Right cardiac atrium (tissue), 5 donors: ENCODE measurements around the gene SPRTN. TPM values are rescaled to one million over a fixed set of nuclear protein-coding genes. Genes with fewer than 3 reads are reported as not detected.

Experiments used
- ATAC-seq, 2 donors: fragments of 200-7000 bp; cut with Tn5 transposase; one replicate each; pipeline versions ENCODE4 v1.8.0 to v1.9.1; 2020; ENCODE audit warnings: moderate library complexity in 2 of 2, mild to moderate bottlenecking in 1 of 2
- DNase-seq, 3 donors: peaks; one replicate each; pipeline ENCODE4 v3.0.0-alpha.2; 2020
- H3K27ac ChIP-seq: one replicate; pipeline ENCODE4 v1.5.1; 2013; ENCODE audit warnings: mild to moderate bottlenecking, low read length, control low read depth, moderate library complexity
- H3K27me3 ChIP-seq: one replicate; pipeline ENCODE4 v1.6.1; 2013; ENCODE audit not compliant: control insufficient read depth, insufficient read depth
- H3K4me1 ChIP-seq: one replicate; pipeline ENCODE4 v1.6.1; 2013; ENCODE audit warnings: low read length; ENCODE audit not compliant: control insufficient read depth, insufficient read depth
- H3K4me3 ChIP-seq: one replicate; pipeline ENCODE4 v1.5.1; 2013; ENCODE audit warnings: low read length, control low read depth
- H3K9me3 ChIP-seq: one replicate; pipeline ENCODE4 v1.6.1; 2013; ENCODE audit warnings: low read length; ENCODE audit not compliant: control insufficient read depth
- WGBS: extraction: QIAGEN DNeasy Blood & Tissue Kit; methylation state at CpG from one replicate; pipeline ENCODE4 v1.1.7; 2013; 5-methylcytosine and 5-hydroxymethylcytosine counted together
- intact Hi-C, 4 donors: fragments of 100-400 bp; cut with DNase I; formaldehyde crosslinking; loops; one replicate each; pipeline versions ENCODE4 v1.11.0 to v1.14.0; 2022 to 2023
- long read RNA-seq, 4 donors: library from polyadenylated mRNA; unstranded; transcript quantifications; one replicate each; pipeline ENCODE4 v2.0.0, GENCODE V29; 2020 to 2021
- polyA plus RNA-seq: library from polyadenylated mRNA; stranded (reverse); fragments of 200-250 nt; gene quantifications from one replicate; pipeline ENCODE4 v1.2.3, GENCODE V29; 2013
- total RNA-seq, 4 donors: library from RNA; stranded (reverse); fragmentation: NEBNext Ultra II Directional; extraction: Animal tissue kit (Norgen Biotek cat#: 25700); gene quantifications; one replicate each; pipeline ENCODE4 v1.2.1, GENCODE V29; 2021
- donor health status: healthy with polysubstance abuse.
- donor health status: DM: no; HTN: yes; CAD: no.
- donor health status: DM: no; HTN: no; CAD: no.
- donor health status: DM: no; HTN: yes; CAD: no; lungs with severe emphysema.
- donor health status: DM: yes; HTN: yes; CAD: no.

Gene SPRTN, protein sequence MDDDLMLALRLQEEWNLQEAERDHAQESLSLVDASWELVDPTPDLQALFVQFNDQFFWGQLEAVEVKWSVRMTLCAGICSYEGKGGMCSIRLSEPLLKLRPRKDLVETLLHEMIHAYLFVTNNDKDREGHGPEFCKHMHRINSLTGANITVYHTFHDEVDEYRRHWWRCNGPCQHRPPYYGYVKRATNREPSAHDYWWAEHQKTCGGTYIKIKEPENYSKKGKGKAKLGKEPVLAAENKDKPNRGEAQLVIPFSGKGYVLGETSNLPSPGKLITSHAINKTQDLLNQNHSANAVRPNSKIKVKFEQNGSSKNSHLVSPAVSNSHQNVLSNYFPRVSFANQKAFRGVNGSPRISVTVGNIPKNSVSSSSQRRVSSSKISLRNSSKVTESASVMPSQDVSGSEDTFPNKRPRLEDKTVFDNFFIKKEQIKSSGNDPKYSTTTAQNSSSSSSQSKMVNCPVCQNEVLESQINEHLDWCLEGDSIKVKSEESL
- 10 to 100 TPM in 1 of 4 donors, 1 to 10 TPM in 3; 5.6 to 10.4 (median 7.4) TPM for total RNA-seq
- polyA plus RNA-seq, result 4.7 TPM
- long read RNA-seq, donor 1, transcript SPRTN-202 (5 exons, 3,468 nt), result major isoform, 13 of 16 reads
- long read RNA-seq, donor 1, partial matches to known transcripts, result 0 of 16 reads
- long read RNA-seq, donor 1, other reads (novel, unspliced or antisense), result 0 of 16 reads
- long read RNA-seq, donor 2, transcript SPRTN-202 (5 exons, 3,468 nt), result major isoform, 6 of 8 reads
- long read RNA-seq, donor 2, partial matches to known transcripts, result 0 of 8 reads
- long read RNA-seq, donor 2, other reads (novel, unspliced or antisense), result 2 of 8 reads
- long read RNA-seq, donor 3, transcript SPRTN-202 (5 exons, 3,468 nt), result major isoform, 25 of 35 reads
- long read RNA-seq, donor 3, partial matches to known transcripts, result 1 of 35 reads
- long read RNA-seq, donor 3, other reads (novel, unspliced or antisense), result 4 of 35 reads
- long read RNA-seq, donor 4, partial matches to known transcripts, result 0 of 3 reads
- long read RNA-seq, donor 4, other reads (novel, unspliced or antisense), result 0 of 3 reads

DNA sequence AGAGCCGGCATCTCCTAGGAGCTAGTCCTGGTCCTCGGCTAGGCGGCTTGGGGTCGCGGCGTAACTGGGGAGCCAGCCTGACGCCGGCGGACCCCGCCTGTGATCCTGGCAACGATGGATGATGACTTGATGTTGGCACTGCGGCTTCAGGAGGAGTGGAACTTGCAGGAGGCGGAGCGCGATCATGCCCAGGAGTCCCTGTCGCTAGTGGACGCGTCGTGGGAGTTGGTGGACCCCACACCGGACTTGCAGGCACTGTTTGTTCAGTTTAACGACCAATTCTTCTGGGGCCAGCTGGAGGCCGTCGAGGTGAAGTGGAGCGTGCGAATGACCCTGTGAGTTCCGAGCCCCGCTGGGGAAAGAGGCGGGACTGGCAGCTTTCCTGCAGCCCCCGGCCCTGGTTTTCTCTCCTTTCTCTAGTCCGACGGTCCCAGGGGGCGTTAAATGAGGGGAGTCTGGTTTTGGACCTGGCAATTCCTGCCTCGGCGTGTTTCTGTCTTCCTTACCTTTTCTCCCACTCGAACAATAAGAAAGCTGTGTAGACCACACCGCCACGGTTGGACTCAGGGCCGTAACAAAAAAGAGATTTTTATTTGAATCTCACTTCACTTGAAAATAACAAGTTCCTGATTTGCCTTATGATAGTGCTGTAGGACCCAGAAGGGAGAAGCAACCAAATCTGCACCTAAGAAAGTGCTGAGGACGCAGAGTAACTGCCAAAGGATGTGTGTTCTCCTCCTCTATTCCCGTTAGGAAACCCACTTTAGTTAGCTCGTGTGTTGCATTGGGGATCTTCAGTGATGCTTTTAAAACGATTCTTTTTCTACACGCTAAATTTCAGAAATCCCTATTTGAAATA, at the start of gene SPRTN:
TSS of gene SPRTN (plus strand) at position 24 of the 859 bp plus-strand sequence. CDS start at position 115, 91 bp downstream.
- peak within 1 kb of the TSS; percentile 92 for H3K27ac ChIP-seq
- no peak for DNase-seq
- intact Hi-C loops, result loop anchor here in 1 of 4 donors (10.0 kb wide), 1 partner anchor 94 kb away; the partner anchor contains the start of gene GNPAT
- no peaks in the 10 kb centered on the region for H3K9me3 ChIP-seq
- H3K4me1 ChIP-seq, result peaks cover 12% of the 10 kb centered on the region
- under 1% methylated on average over 43 of the region's 43 CpGs for WGBS
- H3K4me3 ChIP-seq, result peak within 1 kb of the TSS; percentile 78
- peak; percentile 87 to 88 for ATAC-seq
- no peaks in the 10 kb centered on the region for H3K27me3 ChIP-seq

DNA sequence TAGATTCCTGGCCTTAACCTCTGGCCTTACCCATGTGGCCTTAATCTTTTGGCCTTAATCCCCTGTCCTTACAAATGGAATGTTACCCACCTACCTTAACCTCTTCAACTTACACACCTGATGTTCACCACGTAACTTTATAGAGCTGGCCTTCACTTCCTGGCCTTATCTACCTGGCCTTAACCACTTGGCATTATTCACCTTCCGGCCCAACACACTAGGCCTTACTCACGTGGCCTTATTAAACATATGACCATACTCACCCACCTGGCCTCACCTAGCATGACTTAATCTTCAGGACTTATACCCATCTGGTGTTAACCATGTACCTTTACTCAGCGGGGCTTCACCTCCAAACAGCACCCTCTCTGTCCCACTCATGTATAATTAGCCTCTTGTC, 42.2 kb upstream of the SPRTN start:
- no peak for ATAC-seq
- no peaks in the 10 kb centered on the region for H3K9me3 ChIP-seq

DNA sequence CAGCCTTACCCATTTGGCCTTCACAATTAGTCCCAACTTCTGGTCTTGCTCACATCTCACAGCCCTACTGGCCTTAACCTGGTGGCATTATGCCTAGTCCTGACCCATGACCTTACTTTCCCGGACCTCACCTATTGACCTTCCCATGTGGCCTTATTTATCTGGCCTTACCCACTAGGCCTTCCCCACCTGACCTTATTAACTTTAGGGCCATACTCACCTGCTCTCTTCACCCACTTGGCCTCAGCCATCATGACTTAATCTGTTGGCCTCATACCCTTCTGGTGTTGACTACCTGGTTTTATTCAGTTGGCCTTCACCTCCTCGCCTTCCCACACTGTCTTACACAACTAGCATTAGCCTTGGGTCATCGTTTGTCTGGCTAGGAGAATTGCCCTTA, 36.1 kb upstream of the SPRTN start:
- no peak overlapping the region for H3K27ac ChIP-seq
- no peaks in the 10 kb centered on the region for H3K9me3 ChIP-seq
- H3K4me1 ChIP-seq, result no peaks in the 10 kb centered on the region
- no peaks in the 10 kb centered on the region for H3K27me3 ChIP-seq
- no peak overlapping the region for H3K4me3 ChIP-seq
- ATAC-seq (no peak), DNase-seq (no peak)
- 93% methylated on average over 3 of the region's 3 CpGs for WGBS
- intact Hi-C loops, result no loop called here

More for the DNA sequence above, 42.2 kb upstream of the SPRTN start:
- no peaks in the 10 kb centered on the region for H3K4me1 ChIP-seq
- WGBS, result 93% methylated on average over 4 of the region's 4 CpGs
- H3K27me3 ChIP-seq, result no peaks in the 10 kb centered on the region
- no peak overlapping the region for H3K4me3 ChIP-seq
- no peak overlapping the region for H3K27ac ChIP-seq
- DNase-seq, result no peak
- intact Hi-C loops, result no loop called here

DNA sequence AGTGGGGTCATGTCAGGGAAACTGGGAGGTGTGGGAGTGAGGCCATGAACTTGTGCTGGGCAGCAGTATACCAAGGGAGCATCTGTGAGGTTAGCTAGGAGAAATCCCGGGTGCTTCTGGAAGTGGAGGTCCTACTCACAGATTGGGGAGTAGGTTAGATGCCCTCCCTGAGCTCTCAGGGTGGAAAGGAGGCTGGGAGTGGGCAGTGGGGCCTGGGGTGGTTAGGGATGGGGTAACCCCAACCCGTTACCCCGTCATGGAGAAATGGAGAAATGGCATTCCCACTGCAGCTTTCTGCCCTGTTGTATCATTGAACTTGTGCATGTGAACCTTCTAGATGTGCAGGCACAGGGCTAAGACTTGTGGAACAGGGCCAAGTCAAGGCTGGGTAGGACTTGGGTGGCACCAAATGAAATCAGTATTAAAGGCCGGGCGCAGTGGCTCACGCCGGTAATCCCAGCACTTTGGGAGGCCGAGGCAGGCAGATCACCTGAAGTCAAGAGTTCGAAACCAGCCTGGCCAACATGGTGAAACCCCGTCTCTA, 27.6 kb upstream of the SPRTN start:
- Histone ChIP-seq H3K4me3 (no peak overlapping the region), H3K4me1 (no peaks in the 10 kb centered on the region), H3K9me3 (no peaks in the 10 kb centered on the region), H3K27me3 (no peaks in the 10 kb centered on the region), H3K27ac (no peak overlapping the region)
- no peak for ATAC-seq
- intact Hi-C loops, result no loop called here
- 95% methylated on average over 10 of the region's 10 CpGs for WGBS
- DNase-seq, result no peak

DNA sequence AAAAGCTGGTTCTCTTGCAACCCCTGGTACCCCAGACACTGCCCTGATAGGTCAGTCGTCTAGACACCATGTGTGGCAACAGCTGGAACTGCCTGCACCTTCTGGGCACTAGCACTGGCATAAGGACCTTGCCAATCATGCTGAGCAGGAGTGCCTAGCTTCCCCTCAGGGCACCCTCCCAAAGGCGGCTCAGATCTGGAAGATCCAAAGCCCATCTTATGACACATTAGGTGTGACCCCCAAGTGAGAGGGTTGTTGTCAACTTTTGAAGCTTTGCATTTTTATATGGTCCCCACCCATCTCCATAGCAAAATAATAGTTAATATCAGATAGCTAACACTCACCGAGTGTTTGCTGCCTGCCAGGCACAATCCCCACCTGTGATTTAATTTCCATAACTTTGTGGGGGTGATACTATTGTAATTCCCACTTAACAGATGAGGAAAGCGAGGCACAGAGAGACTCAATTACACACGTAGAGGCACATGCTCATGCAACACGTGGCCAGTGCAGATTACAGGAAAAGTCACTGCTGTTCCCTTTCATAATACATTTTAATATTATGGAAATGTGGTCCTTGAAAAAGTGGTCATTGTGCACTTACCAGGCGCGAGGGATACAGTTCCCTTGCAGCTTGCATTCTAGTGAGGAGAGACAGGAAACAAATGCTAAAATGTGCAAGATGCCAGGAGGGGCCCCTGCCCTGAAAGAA, 26.2 kb upstream of the SPRTN start:
- Histone ChIP-seq H3K4me3 (no peak overlapping the region), H3K27ac (no peak overlapping the region), H3K27me3 (no peaks in the 10 kb centered on the region), H3K9me3 (no peaks in the 10 kb centered on the region), H3K4me1 (no peaks in the 10 kb centered on the region)
- WGBS, result 76% methylated on average over 8 of the region's 8 CpGs
- DNase-seq (no peak), ATAC-seq (no peak)
- intact Hi-C loops, result no loop called here

DNA sequence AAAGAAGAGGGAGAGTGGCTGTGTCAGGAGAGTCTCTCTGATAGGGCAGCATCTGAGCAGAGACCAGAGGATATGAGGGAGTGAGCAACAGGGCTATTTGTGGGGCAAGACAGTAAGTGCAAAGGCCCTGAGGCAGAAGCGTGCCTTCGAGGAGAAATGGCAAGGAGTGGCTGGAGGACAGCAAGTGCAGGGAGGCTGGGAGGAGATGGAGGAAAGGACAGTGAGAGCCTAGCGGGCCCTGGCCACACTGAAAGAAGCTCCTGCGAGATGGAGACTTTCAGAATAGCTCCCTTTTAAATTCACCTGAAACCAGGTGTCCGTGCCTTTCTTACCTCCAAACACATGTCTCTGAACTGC, 25.7 kb upstream of the SPRTN start:
- no peak for ATAC-seq
- Histone ChIP-seq H3K4me1 (no peaks in the 10 kb centered on the region), H3K27ac (no peak overlapping the region), H3K4me3 (no peak overlapping the region), H3K27me3 (no peaks in the 10 kb centered on the region), H3K9me3 (no peaks in the 10 kb centered on the region)
- intact Hi-C loops, result no loop called here
- 94% methylated on average over 5 of the region's 5 CpGs for WGBS
- no peak for DNase-seq

DNA sequence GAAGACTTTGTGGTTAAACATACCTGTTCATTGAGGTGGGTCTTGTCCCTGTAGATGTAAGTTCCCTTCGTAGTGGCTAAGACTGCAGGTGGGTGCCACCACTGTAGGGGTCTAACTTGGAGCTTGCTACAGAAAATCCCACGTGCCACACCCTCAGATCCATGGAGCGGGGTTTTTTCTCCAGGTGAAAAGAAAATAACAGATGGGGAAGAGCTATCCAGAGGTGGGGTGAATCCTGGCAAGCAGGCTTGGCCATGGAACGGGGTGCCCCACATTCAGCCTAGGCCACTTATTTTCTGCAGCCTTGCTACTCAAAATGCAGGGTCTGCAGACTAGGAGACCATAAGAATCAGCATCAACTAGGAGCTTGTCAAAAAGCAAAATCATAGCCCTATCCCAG, 24.4 kb upstream of the SPRTN start:
- no peak for DNase-seq
- 84% methylated on average over 4 of the region's 4 CpGs for WGBS
- Histone ChIP-seq H3K27me3 (no peaks in the 10 kb centered on the region), H3K27ac (no peak overlapping the region), H3K4me3 (no peak overlapping the region), H3K9me3 (no peaks in the 10 kb centered on the region), H3K4me1 (no peaks in the 10 kb centered on the region)
- ATAC-seq, result no peak
- intact Hi-C loops, result no loop called here

DNA sequence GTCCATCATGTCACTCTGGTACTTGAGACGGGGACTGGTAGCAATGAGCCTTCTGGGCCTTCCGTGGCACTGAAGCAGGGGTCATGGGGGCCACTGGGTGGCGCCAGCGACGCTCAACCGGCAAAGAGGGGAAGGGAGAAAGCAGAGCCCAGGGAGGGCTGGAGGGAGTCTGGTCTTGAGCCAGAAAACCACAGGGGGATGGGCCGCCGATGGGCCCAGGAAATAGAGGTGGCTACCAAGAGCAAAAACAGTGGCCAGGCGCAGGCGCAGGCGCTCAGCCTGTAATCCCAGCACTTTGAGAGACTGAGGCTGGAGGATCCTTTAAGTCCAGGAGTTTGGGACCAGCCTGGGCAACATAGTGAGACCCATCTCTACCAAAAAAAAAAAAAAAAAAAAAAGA, 22.2 kb upstream of the SPRTN start:
- H3K27ac ChIP-seq, result no peak overlapping the region
- intact Hi-C loops, result no loop called here
- DNase-seq (peak in 1 of 3 donors; percentile 57), ATAC-seq (peak; percentile 41 to 50)
- no peak overlapping the region for H3K4me3 ChIP-seq
- H3K27me3 ChIP-seq, result no peaks in the 10 kb centered on the region
- no peaks in the 10 kb centered on the region for H3K4me1 ChIP-seq
- no peaks in the 10 kb centered on the region for H3K9me3 ChIP-seq
- WGBS, result 35% methylated on average over 11 of the region's 11 CpGs

DNA sequence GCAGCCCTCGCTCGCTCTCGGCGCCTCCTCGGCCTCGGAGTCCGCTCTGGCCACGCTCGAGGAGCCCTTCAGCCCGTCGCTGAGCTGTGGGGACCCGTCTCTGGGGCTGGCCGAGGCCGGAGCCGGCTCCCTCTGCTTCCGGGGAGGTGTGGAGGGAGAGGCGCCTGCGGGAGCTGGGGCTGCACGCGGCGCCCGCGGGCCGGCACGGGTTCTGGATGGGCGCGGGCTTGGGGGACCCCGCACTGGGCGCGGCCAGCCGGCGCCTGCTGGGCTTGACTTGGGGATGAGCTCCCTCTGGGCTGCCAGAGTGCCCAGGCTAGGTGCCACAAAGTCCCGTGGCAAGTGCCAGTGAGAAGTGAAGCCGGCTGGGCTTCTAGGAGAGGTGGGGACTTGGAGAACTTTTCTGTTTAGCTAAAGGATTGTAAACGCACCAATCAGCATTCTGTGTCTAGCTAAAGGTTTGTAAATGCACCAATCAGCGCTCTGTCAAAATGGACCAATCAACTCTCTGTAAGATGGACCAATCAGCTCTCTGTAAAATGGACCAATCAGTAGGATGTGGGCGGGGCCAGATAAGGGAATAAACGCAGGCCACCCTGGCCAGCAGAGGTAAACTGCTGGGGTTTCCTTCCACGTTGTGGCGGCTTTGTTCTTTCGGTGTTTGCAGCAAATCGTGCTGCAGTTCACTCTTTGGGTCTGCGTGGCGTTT, 20.6 kb upstream of the SPRTN start:
- no peak for ATAC-seq
- 94% methylated on average over 44 of the region's 44 CpGs for WGBS

More for the DNA sequence above, 20.6 kb upstream of the SPRTN start:
- H3K27ac ChIP-seq, result no peak overlapping the region
- intact Hi-C loops, result no loop called here
- H3K9me3 ChIP-seq, result no peaks in the 10 kb centered on the region
- no peak for DNase-seq
- H3K27me3 ChIP-seq, result no peaks in the 10 kb centered on the region
- no peaks in the 10 kb centered on the region for H3K4me1 ChIP-seq
- H3K4me3 ChIP-seq, result no peak overlapping the region
